ENCODE results near the gene POC1A.
"Not testable (repeated sequence)": the region's sequence is repeated elsewhere in the genome, so short reads cannot be mapped to it uniquely, and the experiment has no call there.

POC1A gene

DNA sequence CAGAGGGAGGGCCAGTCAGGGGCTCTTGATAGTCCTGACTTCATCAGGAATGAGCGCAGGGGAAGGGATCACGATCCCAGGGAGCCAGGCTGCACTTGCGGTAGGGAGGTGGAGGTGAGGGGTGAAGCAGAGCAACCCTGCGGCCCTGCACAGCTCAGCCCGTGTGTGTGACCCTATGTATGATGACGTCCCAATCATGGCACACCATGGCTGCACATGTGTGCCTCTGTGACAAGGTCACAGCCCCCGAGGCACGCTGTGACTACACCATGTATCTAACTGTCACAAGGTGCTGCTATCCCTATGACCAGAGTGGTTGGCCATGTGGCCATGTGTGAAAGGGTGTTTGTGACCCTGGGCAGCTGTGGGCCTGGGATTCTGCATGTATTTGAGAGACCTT lies 30.5 kb upstream of the POC1A start:
- no peak for DNase-seq

DNA sequence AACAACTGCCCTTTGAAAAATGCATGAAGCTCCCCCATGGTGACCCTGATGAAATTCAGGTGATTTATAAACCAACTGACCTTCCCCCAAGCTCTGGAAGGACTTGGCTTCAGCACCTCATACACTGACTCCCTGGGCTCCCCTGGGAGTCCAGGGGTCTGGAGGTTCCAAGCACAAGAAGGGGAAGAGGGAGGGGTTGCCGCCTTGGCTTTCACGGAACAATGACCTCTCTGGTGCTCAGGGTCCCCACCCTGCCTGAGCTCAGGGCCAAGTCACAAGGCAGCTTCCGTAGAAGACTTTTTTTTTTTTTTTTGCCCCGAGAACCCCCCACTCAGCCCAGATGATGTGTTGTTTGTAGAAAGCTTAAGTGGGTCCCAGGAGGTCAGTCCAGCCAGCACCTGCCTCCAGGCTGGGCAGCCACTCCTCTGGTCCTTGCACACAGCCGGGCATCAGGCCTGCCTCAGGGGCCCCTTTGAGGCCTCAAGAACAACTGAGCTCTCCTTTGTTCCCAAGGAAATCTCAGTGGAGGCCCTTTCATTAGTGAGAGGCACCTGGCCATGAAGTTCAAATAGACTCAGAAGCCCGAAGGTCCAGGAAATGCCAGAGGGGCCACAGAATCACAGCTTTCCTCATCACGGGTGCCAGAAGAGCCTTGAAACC lies 29.7 kb upstream of the POC1A start:
- no peak for DNase-seq

DNA sequence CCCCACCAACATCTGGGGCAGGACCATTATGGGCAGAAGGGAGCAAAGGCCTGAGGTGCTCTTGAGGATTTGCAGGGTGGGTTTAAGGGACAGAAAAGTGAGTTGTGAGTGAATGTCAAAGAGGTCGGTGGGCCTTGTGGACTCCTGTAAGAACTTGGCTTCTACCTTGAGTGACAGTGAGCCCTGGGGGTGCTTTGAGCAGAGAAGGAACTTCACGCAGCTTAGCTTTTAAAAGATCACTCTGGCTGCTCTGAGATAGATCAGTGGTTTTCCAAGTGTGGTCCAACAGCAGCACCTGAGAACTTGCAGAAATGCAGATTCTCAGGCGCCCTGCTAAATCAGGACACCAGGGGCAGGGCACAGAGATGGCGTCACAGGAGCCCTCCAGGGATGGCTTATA lies 28.5 kb upstream of the POC1A start:
- DNase-seq, result no peak

DNA sequence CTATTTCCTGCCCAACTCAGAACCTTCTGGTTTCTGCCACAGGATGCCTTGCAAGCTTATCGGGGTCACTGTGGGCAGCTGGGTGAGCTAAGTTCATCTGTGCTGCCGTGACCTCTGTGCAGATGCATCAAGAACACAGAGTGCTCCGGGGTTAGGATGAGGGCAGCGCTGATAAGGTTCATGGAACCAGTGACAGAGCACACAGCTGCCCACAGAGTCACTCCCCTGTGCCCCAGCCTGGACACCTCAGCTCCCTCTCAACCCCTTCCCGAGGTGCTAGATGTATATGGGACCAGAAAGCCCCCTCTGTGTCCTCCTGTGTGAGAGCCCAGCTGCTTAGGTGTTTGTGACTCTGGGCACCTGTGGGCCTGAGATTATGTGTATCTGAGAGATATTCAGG lies 28.0 kb upstream of the POC1A start:
- DNase-seq, result no peak

DNA sequence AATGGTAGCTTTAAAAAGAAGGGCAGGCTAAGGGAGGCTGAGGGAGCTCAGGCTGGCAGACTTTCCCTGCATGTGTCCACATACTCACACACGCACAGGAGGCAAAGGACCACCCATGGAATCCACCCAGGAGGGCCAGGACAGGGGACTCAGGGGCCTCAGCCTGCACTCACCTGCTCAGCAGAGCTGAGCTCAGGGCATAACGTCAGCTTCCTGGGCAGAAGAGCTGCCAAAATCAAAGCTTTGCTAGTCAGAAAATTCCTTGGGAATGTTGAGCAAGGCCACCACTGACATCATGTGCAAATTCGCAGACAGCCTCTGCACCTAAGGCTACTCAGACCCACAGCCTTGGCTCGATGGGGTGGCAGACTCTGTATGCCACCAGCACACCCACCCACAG lies 27.3 kb upstream of the POC1A start:
- DNase-seq, result no peak

DNA sequence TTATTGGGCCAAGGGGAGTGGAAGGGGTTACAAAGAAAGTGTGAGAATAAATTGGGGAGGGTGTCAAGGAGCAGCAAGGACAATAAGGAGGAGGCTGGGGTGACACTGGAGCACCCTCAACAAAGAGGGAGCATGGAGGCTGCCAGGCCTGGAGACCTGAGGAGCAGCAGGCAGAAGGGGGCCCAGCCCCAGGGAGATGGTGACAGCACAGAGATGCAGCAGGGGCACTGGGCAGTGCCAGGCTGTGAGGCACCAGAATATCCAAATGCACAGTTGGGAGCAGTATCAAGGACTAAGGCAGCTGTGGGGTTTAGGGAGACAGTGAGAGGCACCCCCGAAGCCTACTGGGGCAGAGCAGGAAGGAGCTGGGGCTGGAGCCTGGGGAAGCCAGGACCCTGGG lies 24.3 kb upstream of the POC1A start:
- DNase-seq, result no peak

DNA sequence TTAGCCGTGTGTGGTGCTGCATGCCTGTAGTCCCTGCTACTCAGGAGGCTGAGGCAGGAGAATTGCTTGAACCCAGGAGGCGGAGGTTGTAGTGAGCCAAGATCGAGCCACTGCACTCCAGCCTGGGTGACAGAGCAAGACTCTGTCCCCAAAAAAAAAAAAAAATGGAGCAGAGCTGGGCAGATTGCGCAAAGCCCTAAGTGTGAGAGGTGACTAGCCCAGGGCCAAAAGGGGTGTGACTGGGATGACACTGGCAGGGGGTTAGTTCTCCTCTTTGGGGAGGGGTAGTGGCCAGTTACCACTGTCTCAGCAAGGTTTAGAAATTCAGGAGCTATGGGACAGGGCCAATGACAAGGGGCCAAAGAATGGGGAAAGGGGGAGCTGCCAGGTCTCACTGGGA lies 23.9 kb upstream of the POC1A start:
- DNase-seq, result not testable (repeated sequence)

DNA sequence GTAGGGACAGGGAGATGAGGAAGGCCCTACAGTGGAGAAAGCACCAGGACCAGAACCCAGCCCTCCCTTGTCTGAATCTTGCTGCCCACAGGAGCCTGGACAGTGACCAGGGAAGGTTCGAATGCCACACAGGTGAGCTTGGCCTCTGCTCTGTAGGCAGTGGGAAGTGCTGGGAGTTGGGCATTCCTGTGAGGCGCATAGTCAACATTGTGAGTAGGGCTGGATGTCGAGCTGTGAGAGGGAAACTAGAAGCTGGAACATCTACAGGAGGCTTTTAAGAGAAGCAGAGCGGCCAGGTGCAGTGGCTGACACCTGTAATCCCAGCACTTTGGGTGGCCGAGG lies 23.4 kb upstream of the POC1A start:
- DNase-seq, result no peak

DNA sequence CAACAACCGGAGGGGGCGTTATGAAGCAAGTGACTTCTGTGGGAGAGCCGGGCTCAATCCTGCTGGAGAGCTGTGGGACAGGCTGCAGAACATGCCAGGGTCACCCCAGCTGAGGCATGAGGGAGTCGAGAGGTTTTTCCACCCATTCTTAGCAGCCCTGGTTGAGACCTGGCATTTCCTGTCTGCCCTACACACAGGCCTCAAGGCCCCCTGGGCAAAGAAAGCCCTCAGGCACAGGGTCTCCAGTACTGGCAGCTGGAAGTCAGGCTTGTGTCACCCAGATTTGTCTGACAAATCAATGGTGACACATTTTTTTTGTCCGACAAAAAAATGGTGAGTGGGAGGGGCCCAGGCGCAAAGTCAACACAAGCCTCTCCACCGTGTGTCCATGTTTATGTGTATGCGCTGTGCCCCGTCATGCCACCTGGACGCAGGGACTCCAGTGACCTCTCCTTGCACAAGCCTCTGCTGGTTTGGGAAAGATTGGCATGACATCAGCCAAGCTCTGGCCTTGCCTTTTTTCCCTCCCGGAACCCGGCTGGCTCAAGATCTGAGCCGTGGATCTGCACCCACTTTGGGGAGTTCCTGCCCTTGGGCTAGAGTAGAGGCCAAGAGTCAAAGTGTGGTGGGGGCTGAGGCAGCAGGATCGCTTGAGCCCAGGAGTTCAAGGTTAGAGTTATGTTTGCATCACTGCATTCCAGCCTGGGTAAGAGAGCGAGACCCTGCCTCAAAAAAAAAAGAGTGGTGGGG lies 22.9 kb upstream of the POC1A start:
- DNase-seq, result no peak

GRCh38 chr3:52176180-52176752 lies 22.0 kb upstream of the POC1A start:
- no peak for DNase-seq

- DNase-seq, result no peak
These were observed 21.4 kb upstream of the POC1A start for GRCh38 chr3:52175416-52176179.

- DNase-seq, result no peak
These were observed 20.7 kb upstream of the POC1A start for GRCh38 chr3:52174896-52175295.

DNA sequence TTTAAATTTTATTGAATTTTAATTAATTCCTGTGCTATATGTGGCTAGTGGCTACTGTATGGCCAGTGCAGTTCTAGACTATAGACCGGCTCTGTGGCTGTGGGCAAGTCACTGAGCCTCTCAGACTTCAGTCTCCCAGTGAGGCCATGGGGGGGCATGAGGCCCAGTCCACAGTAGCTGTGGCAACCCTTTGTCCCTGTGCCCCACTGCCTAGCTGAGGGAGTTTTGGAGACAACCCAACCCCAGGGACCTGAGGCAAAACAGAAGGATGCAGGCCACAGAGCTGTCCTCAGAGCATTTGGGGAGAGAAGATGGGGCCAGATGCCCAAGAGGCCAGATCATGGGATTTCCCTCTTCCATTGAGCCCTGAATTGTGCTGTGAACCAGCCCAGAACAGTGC lies 18.9 kb upstream of the POC1A start:
- no peak for DNase-seq

GRCh38 chr3:52172262-52172757 lies 18.1 kb upstream of the POC1A start:
- peak in 22 of 51 donors; percentile 8 to 76 (median 30) for DNase-seq

DNA sequence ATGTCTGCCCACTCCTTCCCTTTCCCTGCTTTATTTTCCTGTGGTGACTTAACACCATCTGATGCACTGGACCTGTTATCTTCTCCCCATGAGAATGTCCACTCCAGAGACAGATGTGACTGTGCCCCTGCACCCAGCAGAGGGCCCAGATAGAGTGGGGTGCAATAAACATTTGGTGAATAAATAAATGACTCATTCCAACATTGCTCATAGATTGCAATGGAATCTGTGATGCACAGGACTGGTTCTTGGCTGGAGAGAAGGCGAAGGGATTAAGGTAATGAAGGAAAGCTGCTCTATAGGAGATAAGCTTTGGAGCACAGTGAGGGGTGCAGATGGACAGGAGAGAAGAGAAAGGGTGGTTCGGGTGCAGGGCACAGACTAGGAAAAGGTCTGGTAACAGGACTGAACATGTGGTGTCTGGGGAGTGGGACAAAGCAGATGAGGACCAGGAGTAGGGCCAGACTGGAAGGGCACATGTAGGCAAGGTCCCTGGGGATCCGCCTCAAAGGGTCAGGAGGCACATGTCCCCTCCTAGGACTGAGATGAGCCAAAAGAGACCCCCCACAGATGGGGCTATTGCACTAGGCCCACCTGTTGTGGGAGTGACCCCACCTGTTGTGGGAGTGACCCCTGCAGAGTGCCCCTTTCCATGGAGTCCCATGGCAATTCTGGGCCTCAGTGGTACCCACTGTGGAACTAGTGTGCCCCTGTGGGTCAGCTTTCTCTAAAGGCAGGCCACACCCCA lies 17.5 kb upstream of the POC1A start:
- no peak for DNase-seq

- DNase-seq, result not testable (repeated sequence)
These were observed 16.0 kb upstream of the POC1A start for GRCh38 chr3:52170217-52170616.

DNA sequence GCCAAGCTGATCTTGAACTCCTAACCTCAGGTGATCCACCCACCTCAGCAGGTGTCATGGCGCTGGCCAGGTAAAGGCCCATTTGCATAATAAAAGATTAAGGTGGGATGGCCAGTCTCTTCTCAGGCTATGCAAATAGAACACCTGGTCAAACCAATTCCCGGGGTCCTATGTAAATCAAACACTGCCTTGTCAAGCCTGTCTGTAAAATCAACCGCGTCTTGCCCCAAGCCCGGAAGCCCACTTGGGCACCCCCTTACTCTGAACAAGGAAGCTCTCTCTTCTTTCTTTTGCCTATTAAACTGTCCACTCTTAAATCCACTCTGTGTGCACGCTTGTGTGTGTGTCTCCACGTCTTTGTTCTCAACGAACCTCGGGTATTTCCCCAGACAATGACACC lies 13.0 kb upstream of the POC1A start:
- DNase-seq, result no peak

GRCh38 chr3:52162250-52162872 lies 8.1 kb upstream of the POC1A start:
- DNase-seq, result no peak

- no peak for DNase-seq
These were observed 5.3 kb upstream of the POC1A start for GRCh38 chr3:52159503-52159902.

GRCh38 chr3:52155912-52156311 lies 1.7 kb upstream of the POC1A start:
- no peak for DNase-seq
